Left renal cortex interstitium (tissue), 4 donors: ENCODE data around the gene COL6A1. TPM values are rescaled to one million over a fixed set of nuclear protein-coding genes. Genes with fewer than 3 reads are reported as not detected.

ENCODE experiments used
- DNase-seq, 4 donors: peaks; one replicate each; pipeline ENCODE4 v3.0.0-alpha.2; 2013; ENCODE audit warnings: low read depth in 4 of 4, low spot score in 2 of 4, missing footprints in 1 of 4
- polyA plus RNA-seq, 4 donors: library from polyadenylated mRNA; unstranded; fragments of 120-200 nt; gene quantifications; one replicate each; pipeline ENCODE4 v1.2.1, GENCODE V29; 2013; ENCODE audit not compliant: insufficient read length in 4 of 4

COL6A1 gene
- polyA plus RNA-seq, 4 donors, result 218 to 378 (median 313) TPM

DNA sequence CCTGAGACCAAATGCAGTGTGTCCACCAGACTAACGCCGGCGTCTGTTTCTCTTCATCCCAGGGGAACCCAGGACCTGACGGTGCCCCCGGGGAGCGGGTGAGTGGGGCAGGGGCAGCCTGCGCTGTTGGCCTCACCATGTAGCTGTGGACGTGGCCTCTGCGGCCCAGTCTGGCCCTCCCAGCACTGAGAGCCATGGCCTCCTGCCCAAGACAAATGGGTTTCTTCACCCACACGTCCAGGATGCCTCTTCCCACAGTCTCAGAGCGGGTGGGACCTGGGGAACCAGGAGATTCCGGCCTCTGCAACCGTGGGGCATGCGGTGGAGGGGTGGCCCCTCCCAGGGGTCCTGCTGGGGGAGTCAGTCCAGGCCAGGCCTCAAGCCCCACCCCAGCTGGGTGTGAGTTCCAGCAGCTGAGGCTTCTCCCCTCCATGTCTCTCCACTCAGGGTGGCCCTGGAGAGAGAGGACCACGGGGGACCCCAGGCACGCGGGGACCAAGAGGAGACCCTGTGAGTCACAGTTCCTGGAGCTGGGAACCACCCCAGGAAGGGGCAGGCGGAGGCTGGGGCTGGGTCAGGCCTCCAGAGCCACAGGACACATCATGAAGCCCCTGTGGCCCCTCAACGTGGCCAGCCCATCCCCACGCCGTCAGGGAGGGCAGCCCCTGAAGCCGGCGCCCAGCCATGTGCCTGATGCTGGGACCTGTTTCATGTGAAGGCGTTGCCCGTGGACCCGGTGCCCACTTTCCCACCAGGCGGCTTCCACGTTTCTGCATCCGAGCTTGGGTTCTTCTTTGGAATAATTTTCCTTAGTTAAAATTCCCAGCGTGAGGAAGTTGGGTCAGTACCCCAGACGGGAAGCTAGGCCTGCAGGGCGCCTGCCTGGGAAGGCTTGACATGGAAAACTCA lies 11.0 kb downstream of the COL6A1 start:
- DNase-seq, result no peak

DNA sequence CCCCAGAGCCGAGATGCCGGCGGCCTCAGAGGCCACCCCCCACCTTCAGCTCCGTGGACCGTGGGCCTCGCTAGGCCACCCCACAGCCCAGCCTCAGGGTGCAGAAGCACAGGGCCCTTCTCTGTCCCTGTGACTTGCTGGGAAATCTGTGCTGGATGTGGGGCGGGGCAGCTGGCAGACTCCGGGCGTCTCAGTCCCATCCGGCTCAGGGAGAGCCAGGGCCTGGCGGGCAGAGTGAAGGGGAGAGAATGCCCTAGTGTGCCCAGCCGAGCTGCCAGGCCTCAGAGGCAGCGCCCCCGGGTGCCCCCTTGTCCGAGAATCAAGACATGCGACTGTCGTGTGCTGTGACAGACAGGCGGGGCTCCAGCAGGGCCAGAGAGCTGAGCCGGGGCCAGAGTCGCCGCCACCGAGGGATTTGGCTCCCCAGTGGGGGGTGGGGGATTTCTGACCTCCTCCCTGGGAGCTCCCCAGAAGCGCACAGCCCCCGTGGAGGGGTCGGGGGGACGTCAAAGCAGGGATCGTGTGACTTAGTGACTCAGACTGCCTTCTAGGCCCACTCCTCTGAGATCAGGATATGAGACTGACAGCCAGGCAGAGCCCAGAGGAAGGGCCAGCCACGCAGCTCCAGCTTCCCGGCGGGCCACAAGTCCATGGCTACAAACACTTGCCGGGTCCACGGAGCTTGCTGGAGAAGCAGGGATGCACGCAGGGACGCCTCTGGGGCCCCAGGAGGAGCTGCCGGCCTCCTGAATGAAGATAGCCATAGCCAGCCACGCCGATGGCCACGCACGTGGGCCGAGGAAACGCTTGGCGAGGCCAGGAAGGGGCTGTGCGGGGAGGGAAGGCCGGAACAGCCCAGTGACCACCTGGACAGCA lies 11.9 kb downstream of the COL6A1 start:
- no peak for DNase-seq

DNA sequence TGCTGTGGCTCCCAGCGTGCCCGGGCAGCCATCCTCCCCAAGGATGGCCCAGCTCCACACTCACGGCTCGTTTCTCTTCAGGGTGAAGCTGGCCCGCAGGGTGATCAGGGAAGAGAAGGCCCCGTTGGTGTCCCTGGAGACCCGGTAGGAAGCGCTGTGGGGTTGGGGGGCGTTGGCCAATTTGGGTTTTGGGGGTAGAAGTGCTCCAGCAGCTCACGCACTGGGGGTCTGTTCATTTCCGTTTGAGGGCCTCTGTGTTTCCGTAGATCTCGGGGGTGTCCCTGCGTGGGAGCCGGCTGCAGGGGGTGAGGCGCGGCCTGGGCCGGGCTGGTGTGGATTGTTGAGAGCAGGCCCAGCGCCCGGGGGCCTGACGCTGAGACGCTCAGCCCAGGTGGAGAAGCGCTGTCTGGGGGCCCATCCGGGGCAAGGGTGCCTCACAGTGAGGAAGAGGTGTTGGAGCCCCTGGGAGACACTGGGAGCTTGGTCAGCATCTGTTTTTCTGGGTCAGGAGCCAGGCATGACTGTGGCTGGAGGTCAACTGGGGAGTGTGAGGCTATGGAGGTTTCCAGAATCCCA lies 12.6 kb downstream of the COL6A1 start:
- no peak for DNase-seq

DNA sequence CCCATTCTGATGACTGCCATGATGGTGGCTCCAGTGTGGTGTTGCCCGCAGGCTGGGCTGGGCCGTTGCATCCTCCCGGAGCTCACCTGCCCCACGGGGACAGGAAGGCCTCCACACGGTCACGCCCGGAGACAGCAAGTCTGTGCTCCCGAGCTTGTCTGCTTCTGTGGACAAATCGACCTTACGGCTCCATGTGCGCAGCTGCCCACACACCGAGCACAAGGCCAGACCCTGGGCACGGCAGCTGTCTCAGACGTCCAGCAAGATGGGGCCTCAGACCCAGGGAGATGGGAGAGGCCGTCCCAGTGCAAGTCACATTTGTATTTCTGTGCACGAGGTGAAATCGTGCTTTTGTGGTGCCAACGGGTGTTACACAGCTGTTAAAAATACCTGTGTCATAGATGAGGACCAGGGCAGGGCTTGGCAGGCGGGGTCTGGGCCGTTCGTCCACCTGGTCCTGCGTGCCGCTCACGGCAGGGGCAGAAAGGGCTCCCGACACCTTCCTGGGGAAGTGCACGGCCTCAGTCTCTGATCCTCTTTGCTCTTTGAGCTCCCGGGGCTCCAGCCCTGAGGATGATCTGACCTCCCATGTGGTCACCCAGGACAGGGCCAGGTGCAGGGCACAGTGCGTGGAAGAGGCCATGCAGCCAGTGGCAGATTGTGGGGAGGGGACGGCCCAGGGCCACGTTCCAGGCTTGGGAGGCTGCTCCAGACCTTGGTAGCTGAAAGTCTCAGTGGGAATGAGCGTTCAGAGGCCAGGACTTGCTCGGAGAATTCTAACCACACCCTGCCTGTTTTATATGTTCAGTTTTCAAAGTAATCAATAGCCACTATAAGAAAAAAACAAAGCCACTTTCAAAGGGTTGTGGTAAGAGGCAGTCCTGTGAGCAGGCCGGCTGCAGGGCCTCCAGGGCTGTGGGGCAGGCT lies 13.5 kb downstream of the COL6A1 start:
- no peak for DNase-seq

DNA sequence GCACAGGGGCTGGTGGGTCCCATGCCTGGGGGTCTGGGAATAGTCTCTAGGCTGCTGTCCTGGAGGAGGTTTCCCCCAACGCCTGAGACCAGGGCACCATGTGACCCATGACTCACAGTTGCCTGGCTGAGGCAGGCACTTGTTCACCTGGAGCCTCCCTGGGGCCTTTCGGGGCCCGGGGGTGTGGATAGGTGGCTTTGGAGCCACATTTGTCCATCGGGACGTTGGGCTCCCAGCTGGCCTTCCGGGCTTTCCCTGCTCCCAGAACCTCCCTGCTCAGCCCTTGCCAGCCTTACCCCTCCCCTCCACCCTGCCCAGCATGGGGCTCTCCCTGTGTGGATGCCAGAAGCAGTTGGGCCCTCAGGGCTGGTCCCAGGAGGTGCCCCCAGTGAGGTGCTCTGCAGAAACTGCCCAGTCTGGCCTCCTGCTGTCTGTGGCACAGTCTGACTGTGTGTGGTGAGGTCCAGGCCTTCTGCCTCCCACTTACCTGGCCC lies 14.2 kb downstream of the COL6A1 start:
- DNase-seq, result no peak

DNA sequence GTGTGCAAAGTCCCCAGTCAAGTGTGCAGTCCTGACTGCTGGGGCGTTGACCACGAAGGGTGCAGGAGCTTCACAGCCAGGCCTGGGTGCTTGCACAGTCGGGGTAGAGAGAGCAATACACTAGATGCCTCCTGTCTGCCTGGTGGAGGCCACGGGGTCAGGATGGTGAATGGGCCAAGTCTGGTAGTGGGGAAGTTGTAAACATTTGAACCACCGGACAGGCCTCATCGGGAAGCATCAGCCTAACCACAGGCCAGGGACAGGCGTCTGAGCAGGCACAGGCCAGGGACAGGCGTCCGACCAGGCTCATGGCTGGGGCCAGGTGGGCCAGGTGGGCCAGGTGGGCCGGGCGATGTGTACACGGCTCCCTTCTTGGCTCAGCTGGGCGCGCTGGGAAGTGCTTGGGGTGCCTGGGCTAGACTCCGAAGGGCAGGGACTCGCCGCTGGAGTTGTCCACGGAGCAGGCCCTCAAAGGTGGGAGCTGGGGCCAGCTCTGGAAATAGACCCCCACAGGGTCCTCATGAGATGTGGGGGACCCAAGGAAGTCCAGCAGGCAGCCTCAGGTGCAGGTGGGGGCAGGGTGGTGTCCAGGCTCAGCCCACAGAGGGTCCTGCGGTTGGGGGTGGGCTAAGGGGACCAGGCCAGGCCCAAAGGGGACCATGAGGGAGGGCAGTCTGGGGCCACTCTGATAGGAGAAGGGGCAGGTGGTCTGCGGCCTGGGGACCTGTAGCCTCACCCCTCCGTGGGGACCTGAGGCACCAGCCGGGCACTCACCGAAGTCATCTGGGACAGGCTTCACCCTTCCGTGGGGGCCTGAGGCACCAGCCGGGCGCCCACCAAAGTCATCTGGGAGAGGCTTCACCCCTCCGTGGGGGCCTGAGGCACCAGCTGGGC lies 15.0 kb downstream of the COL6A1 start:
- no peak for DNase-seq

DNA sequence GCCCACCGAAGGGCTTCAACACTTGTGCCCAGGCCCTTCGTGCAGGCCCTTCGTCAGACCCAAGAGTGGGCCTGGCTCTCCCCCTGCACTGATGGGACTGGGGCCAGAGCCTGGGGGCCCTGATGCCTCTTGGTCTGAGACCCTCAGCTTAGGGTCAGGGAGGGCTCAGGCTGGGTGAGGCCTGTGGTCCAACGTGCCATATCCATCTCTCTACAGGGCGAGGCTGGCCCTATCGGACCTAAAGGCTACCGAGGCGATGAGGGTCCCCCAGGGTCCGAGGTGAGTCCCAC lies 15.6 kb downstream of the COL6A1 start:
- no peak for DNase-seq

DNA sequence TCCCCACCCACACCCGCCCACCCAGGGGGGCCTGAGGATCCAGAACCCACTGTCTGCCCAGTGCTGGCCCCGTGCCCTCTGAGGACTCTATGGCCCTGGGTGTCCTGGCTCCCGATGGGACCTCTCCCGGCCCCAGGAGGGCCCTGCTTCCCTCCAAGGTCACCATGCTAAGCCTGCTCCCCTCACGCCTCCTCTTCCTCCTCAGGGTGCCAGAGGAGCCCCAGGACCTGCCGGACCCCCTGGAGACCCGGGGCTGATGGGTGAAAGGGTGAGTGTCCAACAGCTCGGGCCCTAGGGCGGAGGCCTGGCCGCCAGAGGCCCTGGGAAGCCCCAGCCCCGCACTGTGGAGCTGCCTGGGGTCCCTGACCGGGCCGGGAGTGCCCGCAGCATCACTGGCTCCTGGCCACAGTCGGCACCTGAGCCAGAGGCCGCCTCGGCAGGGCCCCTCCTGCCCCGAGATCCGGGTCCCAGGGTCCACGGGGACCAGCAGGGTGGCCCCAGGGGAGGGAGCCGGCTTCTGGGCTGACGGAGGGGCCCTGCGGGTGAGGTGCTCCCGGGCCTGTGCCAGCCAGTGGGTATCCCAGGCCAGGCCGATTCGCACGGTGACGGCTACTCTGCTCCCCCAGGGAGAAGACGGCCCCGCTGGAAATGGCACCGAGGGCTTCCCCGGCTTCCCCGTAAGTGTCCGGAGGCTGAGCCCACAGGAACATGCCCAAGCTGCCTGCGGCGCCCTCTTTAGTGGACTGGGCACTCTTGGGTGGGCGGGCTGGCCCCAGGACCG lies 16.1 kb downstream of the COL6A1 start:
- no peak for DNase-seq

DNA sequence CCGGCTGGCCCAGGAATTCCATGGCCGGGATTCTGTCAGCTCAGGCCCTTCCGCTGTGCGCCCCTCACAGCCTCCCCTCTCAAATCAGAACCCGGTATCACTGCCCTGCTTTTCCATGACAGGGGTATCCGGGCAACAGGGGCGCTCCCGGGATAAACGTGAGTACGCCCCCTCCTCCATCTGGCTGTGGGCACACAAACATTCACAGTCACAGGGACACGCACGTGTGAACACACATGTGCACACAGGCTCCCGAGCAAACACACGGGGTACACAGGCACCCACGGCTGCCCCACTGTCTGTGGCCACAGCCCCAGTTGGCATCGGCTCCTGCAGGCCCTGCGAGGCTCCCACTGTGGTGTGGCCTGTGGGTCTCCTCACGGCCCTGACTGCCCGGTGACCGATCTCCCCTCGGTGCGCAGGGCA lies 16.7 kb downstream of the COL6A1 start:
- DNase-seq, result no peak

DNA sequence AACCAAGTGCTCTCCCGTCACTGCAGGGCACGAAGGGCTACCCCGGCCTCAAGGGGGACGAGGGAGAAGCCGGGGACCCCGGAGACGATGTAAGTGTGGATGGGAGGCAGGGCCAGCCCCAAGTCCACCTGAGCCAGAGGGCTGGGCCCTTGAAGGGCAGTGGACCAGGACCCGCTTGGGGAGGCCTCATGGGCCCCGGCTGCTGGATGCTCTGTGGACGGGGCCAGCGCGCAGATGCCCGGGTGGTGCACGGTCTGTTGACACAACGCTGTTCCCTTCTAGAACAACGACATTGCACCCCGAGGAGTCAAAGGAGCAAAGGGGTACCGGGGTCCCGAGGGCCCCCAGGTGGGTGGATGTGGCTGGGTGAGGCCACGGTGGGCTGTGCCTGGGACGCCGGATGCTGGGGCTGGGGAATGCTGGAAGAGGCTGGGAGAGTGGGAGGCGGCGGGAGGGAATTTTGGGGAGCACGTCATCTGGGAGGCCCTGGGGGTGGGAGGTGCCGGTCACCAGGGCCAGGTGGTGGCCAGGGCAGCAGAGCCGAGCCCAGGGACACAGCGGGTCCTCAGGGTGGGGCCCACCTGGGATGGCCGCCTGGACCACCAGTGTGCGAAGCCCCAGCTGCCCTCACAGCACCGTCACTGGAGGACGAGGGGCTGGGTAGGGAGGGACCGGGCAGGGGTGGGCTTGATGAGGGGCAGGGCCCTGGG lies 17.5 kb downstream of the COL6A1 start:
- DNase-seq, result no peak

DNA sequence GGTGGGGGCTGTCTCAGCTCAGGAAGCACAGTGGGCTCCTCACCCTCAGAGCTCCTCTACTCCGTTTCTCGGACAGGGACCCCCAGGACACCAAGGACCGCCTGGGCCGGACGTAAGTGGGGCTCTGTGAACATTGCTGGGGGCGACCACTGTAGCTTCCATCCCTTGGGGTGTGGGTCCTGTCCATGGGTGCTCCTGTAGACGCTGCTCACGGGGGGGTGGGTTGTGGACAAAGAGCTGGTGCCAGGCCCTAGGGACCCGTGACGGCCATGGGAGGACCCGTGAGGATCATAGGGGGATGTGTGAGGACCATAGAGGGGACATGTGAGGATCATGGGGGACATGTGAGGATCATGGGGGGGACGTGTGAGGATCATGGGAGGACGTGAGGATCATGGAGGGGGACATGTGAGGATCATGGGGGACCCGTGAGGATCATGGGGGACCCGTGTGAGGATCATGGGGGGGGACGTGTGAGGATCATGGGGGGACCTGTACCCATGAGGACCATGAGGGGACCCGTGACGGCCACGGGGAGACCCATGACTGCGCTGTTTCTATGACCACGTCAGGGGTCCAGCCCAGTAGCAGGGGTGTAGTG lies 18.1 kb downstream of the COL6A1 start:
- DNase-seq, result no peak

DNA sequence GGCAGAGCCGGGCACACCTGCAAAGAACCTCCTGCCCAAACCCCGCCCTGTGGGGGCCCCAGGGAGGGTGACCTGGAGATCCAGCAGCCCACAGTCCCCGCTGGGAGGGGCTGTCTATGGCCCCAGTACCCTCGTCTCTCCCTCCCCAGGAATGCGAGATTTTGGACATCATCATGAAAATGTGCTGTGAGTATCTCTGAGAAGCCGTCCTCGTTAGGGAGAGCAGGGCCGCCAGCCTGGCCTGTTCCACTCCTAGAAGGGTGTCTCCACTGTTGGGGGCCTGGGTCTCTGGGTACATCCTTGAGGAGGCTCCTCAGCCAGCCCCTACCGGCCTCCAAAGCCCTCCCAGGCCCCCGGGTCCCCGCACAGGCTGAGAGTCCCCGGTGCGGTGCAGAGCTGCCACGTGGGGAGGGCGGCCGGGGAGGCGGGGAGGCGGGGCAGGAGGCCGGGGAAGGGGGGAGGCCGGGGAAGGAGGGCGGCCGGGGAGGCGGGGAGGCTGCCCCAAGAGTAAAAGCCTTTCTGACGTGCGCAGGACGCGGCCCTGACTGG lies 18.7 kb downstream of the COL6A1 start:
- DNase-seq, result no peak

DNA sequence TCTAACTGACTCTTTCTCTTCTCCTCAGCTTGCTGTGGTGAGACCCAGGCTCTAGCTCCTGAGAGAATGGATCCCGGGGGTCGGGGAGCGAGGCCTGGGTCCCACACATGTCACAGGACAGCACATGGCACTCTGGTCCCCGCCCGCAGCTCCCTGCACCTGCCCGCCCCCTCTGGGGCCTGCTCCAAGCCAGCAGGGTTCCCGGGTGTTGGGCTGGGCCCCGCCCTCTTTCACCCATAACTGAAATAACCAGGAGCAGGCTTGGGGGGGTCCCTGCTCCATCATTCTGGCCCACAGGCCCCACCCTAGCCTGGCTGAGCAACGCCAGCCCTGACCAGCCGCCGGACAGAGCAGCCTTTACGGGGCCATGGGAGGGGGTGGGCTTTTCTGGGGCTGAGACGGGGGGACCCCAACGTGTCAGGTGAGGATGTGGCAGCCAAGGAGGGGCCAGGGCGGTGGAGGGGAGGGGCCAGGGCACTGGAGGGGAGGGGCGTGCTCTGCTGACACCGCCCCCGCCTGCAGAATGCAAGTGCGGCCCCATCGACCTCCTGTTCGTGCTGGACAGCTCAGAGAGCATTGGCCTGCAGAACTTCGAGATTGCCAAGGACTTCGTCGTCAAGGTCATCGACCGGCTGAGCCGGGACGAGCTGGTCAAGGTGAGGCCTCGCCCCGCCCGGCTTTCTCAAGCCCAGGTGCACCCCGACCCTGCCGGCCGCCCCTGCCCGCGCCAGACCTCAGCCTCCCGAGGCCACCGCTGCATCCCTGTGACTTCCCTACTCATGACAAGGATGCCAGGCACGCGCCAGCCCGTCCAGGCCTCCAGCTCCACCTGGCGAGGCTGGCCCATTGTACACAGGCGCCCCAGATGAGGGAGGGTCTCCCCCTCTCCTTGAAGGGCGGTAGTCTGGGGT lies 19.4 kb downstream of the COL6A1 start:
- no peak for DNase-seq

DNA sequence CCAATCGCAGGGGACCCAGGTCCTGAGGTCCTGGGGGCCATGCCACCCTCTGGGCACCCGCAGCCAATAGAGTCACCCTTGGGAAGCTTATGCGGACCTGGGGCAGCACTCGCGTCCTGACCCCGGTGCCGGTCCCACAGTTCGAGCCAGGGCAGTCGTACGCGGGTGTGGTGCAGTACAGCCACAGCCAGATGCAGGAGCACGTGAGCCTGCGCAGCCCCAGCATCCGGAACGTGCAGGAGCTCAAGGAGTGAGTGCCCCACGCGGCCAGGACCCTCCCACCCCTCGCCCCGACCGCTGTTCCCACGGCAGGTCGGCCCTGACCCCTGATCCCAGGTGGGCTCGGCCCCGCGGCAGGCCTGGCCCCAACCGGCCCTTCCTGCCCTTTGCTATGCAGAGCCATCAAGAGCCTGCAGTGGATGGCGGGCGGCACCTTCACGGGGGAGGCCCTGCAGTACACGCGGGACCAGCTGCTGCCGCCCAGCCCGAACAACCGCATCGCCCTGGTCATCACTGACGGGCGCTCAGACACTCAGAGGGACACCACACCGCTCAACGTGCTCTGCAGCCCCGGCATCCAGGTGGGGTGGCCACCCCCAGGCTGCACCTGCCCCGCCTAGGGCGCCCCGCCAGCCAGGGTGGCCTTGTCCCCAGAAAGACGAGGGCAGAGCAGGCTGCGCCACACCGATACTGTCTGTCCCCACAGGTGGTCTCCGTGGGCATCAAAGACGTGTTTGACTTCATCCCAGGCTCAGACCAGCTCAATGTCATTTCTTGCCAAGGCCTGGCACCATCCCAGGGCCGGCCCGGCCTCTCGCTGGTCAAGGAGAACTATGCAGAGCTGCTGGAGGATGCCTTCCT lies 20.5 kb downstream of the COL6A1 start:
- no peak for DNase-seq
